CD1c-positive myeloid dendritic cell (primary cell): ENCODE measurements around the gene SLC5A2.
"Not testable (repeated sequence)": the region's sequence is repeated elsewhere in the genome, so short reads cannot be mapped to it uniquely, and the experiment has no call there.

Experiments
- DNase-seq: peaks from one replicate; pipeline ENCODE4 v3.0.0-alpha.2; 2016; ENCODE audit errors: extremely low spot score

The SLC5A2 gene

GRCh38 chr16:31475946-31476302 is 7.0 kb upstream of the SLC5A2 start:
- DNase-seq: no peak

- peak; percentile 71 for DNase-seq
Measured at GRCh38 chr16:31476303-31477219, 6.4 kb upstream of the SLC5A2 start.

GRCh38 chr16:31477220-31478216 is 5.4 kb upstream of the SLC5A2 start:
- peak; percentile 23 for DNase-seq

GRCh38 chr16:31478956-31479355 is 4.0 kb upstream of the SLC5A2 start:
- no peak for DNase-seq

GRCh38 chr16:31479751-31480150 is 3.2 kb upstream of the SLC5A2 start:
- no peak for DNase-seq

GRCh38 chr16:31480851-31481536 is 1.9 kb upstream of the SLC5A2 start:
- DNase-seq: peak; percentile 13

GRCh38 chr16:31484048-31484447 is 1.1 kb downstream of the SLC5A2 start:
- DNase-seq: not testable (repeated sequence)

GRCh38 chr16:31484491-31485171 is 1.7 kb downstream of the SLC5A2 start:
- no peak for DNase-seq

GRCh38 chr16:31485571-31485970 is 2.6 kb downstream of the SLC5A2 start:
- DNase-seq: no peak

- DNase-seq: no peak
Measured at GRCh38 chr16:31486045-31486444, 3.1 kb downstream of the SLC5A2 start.

- DNase-seq: peak; percentile 32
Measured at GRCh38 chr16:31487071-31487719, 4.3 kb downstream of the SLC5A2 start.

GRCh38 chr16:31487720-31488467 is 5.0 kb downstream of the SLC5A2 start:
- DNase-seq: peak; percentile 59

GRCh38 chr16:31488468-31489297 is 5.8 kb downstream of the SLC5A2 start:
- DNase-seq: no peak

- DNase-seq: no peak
Measured at GRCh38 chr16:31489298-31489564, 6.3 kb downstream of the SLC5A2 start.

GRCh38 chr16:31489616-31490584 is 7.0 kb downstream of the SLC5A2 start:
- DNase-seq: no peak

- no peak for DNase-seq
Measured at GRCh38 chr16:31491778-31492418, 9.0 kb downstream of the SLC5A2 start.

GRCh38 chr16:31493506-31494125 is 10.7 kb downstream of the SLC5A2 start:
- DNase-seq: no peak
